Choroid plexus epithelial cell (primary cell): Measurements from ENCODE around the gene NMT1.
A peak's percentile ranks its signal among the peaks of the same experiment; 100 is the strongest.

Experiments
- DNase-seq: peaks from one replicate; pipeline ENCODE4 v3.0.0-alpha.2; 2010; ENCODE audit warnings: low read depth
- H3K4me3 ChIP-seq: 2 replicates; pipeline ENCODE4 v1.5.1; 2011; ENCODE audit warnings: low read depth, mild to moderate bottlenecking, control low read depth, low read length, moderate library complexity
- TF ChIP-seq, protein P1 (sequence below): conservative IDR thresholded peaks from 2 replicates; pipeline ENCODE4 v1.5.1; 2011; ENCODE audit warnings: low read depth, mild to moderate bottlenecking, control low read depth, inconsistent platforms, low read length, moderate library complexity

NMT1 gene

DNA sequence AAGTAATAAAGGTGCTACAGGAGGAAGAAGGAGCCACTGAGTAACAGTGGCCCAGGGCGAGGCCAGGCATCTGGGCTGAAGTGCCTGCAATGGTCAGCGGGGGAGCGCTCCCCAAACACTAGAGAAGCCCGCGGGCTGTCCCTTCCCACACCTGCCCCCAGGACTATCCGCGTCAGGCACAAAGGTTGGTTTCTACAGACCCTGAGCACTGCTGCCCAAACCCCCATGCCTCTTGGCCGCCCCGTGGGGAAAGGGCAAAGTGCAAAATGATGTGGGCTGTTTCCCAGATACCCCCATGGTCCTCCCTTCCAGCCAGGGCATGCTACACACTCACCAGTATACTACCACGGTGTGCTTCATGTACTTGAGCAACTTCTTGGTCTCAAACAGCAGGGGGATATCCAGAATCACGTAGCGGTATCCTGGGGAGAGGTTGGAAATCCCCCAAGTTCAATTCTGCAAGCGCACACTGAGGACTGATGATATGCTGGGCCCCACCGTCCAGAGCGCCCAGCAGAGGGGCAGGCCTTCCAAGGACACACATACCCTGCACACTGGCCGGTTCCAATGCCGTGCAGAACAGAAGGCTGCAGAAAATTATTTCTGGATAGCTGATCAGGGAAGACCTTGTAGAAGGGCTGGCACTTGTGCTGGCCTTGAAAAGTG lies 31.2 kb upstream of the NMT1 start:
- peak; percentile 51 for DNase-seq
- no peak overlapping the region for H3K4me3 ChIP-seq
- TF ChIP-seq, protein P1, sequence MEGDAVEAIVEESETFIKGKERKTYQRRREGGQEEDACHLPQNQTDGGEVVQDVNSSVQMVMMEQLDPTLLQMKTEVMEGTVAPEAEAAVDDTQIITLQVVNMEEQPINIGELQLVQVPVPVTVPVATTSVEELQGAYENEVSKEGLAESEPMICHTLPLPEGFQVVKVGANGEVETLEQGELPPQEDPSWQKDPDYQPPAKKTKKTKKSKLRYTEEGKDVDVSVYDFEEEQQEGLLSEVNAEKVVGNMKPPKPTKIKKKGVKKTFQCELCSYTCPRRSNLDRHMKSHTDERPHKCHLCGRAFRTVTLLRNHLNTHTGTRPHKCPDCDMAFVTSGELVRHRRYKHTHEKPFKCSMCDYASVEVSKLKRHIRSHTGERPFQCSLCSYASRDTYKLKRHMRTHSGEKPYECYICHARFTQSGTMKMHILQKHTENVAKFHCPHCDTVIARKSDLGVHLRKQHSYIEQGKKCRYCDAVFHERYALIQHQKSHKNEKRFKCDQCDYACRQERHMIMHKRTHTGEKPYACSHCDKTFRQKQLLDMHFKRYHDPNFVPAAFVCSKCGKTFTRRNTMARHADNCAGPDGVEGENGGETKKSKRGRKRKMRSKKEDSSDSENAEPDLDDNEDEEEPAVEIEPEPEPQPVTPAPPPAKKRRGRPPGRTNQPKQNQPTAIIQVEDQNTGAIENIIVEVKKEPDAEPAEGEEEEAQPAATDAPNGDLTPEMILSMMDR: no peak

DNA sequence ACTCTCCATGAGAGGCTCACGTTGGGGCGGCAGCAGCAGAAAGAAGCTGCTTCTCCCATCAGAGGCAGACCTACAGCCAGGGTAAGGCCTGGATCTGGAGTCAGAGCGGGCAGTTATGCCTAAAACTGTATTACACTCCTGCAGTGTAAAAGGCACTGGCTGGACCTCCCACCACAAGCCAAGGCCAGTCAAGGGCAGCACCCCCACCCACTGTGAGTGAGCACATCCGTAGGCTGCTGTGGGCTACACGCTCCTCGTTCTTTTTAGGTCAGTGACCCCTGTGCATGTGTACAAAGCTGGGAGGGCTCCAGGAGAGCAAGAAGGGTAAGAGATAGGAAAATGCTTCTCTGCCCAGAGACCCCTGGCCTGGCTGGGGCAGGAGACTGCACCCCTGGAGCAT lies 30.4 kb upstream of the NMT1 start:
- H3K4me3 ChIP-seq: no peak overlapping the region
- no peak for DNase-seq
- TF ChIP-seq, protein P1: no peak

DNA sequence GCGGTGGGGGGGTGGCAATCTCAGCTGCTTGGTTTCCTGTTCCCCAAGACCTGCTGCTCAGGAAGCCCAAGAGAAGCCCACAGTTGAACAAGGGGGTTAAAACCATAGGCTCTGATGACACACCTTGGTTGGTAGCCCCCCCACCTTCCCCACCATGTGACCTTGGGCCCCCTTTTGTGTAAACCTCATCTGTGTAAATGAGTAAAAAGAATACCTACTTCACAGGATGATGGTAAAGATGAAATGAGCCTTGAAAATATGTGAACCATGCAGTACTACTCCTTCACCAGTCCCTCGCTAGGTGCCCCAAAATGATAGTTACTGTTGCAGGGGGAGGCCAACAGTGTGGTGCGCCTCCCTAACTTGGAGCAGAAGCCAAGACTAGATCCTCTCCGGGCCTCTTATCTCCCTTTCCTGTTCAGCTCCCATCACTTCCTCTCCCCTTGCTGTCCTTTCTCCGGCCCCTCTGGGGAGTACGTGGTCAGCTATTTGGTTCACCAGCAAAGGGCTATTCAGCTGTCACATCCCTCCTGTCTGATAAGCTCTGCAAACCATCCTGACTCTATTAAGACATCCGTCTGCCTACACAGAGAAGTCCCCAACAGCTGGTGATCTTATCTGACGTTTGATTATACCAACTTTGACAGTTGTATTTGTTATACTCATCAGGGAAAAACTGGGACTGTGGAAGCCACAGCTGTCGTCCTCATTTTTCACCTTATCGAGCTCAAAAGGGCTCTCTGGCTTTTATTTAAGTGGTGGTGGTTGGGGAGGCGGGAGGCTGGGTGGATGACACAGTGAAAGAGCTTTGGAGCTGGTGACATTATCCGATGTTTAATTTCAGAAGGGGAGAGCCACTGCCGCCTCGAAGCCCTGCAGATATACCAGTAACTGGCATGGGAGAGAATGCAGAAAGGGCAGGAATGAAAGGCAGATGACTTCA lies 29.6 kb upstream of the NMT1 start:
- H3K4me3 ChIP-seq: no peak overlapping the region
- no peak for DNase-seq
- TF ChIP-seq, protein P1: no peak

DNA sequence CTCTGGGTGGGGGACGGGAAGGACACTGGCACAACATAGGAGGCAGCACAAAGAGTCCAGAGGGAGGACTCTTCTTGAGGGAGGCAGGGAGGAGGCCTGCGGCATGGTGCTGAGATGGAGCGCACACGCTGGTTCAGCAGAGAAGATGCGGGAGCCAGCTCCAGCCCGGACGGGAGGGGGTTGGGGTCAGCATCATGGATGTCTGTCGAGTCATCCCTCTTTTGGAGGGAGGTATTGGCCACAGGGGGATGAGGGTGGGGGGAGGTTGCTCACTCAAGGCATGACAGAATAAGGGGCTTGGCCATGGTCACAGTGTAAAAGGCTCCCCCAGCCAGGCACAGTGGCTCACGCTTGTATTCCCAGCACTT lies 29.0 kb upstream of the NMT1 start:
- TF ChIP-seq, protein P1: no peak
- DNase-seq: no peak
- no peak overlapping the region for H3K4me3 ChIP-seq

DNA sequence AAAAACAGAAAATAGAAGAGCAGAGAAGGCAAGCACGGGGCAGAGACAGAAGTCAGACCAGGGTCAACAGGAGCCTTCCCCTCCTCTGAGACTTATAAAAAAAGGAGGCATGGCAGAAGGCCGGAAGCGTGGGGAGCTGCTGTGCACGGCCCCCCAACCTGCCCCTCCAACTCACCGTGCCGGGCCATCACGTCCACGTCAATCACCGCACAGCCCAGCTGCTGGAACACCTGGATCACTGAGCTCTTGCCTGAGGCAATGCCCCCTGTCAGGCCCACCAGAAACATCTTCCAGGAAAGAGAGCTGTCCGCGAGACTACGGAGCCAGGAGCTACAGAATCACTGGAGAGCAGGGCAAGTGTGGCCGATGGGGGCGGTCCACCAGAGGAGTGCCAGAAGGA lies 26.5 kb upstream of the NMT1 start:
- no peak for DNase-seq
- TF ChIP-seq, protein P1: no peak

DNA sequence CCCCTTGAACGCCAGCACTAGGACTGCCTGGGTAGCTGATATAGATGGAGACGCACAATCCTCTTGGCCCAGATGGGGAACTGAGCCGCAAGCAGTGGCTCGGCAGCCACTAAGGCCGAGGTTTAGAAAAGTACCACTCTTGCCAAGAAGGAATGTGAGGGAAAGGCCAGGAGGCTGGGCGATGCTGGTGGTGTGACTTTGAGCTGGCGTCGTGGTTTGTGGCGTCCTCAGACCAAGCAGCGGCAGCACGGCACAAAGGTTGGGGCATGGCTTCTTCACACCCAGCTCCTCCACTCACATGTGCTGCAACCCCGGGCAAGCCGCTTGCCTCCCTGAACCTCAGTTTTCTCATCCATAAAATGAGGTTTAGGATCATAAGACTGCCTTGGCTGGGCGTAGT lies 25.3 kb upstream of the NMT1 start:
- H3K4me3 ChIP-seq: no peak overlapping the region
- TF ChIP-seq, protein P1: no peak
- no peak for DNase-seq

More for the DNA sequence above, 26.5 kb upstream of the NMT1 start:
- H3K4me3 ChIP-seq: no peak overlapping the region
